ENCODE results near the gene UBE2F. TPM values are rescaled to one million over a fixed set of nuclear protein-coding genes. Genes with fewer than 3 reads are reported as not detected.

The UBE2F gene
- total RNA-seq = 58.2 TPM

- ATAC-seq = peak; percentile 89
These were observed at the start of gene UBE2F for GRCh38 chr2:237966565-237967462. Gene UBE2F, plus strand, starts transcription at chr2:237967014. Its CDS starts 6,094 bp downstream, at chr2:237973108.

GRCh38 chr2:237917696-237918374 is 49.0 kb upstream of the UBE2F start:
- no peak for ATAC-seq

GRCh38 chr2:237919593-237919992 is 47.2 kb upstream of the UBE2F start:
- ATAC-seq = no peak

DNA sequence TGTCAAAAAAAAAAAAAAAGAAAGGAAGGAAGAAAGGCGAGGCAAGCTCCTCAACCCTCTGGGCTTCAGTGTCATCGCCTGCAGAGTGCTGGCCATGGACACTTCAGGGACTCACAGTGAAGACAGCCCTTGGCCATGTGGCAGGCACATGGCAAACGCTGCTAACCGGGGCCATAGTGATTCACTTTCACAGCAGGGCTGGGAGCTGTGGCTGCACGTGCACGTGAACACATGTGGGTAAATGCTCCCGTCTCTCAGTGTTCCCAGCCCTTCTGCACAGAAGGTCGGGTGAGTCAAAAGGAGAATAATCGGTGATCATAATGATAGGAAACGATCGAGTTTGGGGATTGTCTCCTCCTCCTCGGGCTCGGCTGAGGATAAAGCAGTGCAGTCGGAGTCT is 46.1 kb upstream of the UBE2F start:
- no peak for ATAC-seq

DNA sequence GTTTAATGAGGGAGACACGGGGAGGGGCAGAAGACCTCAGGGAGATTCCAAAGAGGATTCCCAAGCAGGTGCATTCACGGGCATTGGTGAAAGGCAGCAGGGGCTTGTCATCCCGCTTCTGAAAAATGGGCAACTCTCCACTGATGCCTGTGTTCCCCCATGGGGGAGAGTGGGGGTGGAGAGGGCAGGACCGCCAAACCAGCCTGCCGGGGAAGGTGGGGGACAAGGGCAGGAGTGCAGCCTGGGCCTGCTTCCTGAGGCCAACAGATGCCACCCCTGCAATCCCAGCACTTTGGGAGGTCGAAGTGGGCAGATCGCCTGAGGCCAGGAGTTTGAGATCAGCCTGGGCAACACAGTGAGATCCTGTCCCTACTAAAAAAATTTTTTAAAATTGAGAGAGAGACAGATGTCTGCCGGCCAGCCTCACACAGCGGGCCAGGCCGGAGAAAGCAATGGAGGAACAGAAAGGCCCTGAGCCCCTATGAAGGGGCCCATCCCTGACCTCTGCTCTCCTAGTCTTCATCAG is 44.8 kb upstream of the UBE2F start:
- ATAC-seq = no peak

DNA sequence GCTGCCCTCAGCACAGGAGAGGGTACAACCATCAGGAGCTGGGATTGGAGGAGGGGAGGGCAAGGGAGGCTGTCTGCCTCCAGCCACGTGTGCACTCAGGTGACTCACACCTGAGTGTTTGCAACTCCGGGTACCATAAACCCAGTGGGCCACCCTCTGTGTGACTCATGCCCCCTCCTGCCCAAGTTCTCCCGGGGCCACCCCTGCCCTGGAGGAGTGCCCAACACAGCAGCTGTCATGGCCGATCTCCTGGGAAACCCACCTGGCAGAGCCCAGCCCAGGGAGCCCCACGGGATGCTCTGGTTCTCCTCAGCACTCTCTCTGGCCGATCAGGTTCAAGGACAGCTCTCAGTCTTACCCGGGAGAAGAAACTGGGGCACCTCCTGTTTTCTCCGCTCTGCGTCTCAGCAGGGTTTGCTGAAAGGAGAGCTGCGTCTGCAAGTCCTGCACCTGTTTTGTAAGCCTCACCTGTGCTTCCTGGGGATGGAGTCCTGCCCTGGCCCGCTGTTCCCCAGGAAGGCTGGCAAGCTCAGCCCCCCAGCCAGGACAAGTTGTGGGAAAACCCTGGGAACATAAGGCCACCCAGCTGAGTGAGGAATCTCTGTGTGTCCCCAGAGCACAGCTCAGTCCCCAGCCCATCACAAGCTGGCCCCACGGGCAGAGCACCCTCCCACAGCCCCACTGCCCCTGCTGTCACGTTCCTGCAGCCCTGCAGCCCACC is 44.0 kb upstream of the UBE2F start:
- peak; percentile 70 for ATAC-seq

DNA sequence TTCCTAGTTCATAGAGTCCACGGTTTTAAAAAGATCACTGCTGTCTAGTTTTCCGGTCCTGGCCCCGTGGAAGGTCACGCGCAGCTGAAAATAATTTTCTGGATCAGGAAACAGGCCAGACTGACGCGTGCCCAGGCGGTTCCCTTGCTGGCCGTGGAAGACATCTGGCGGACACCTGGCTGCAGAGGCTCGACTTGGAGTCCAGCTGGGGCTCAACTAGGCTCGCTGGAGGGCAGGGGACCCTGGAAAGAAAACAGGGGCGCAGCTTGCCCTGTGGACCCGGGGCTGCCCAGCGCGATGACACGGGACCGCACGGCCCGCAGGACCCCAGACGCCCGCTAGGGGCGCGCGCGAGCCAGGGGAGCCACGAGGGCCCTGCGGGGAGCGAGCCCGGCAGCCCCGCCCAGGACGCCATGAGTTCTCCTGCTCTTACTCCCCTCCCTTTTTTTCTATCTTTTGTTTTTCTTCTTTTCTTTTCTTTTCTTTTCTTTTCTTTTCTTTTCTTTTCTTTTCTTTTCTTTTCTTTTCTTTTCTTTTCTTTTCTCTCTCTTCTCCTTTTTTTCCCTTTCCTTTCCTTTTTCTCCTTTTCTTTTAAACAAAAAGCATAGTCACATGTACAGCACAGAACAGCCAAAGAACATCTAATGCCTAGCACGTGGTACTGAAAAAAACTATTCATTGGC is 43.2 kb upstream of the UBE2F start:
- ATAC-seq = peak; percentile 94

DNA sequence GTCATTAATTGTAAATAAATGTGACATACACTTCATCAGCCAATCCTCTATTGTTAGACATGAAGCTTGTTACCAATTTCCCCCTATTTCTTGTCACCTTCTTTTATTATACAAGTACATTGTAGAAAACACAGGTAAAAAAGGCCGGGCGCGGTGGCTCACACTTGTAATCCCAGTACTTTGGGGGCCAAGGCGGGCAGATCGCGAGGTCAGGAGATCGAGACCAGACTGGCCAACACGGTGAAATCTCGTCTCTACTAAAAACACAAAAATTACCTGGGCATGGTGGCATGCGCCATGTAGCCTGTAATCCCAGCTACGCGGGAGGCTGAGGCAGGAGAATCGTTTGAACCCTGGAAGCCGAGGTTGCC is 42.7 kb upstream of the UBE2F start:
- no peak for ATAC-seq

DNA sequence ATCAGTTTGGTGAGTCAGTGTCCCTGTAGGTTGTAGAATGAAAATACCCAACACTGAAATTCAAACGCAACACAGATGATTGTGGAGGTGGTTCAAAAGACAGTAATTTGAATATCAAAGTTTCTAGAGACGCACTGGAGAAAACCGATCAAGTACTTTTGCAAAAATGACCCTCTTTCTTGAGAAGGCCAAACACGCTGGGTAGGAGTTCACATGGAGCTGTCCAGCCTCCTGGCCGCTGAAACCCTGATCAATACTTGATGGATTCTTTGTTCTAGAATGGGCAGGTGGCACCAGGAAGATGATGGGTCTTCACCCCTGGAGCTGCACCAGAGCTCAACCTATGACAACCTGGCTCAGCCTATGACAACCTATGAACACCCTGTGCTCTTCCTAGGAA is 39.7 kb upstream of the UBE2F start:
- ATAC-seq = no peak

- no peak for ATAC-seq
These were observed 38.8 kb upstream of the UBE2F start for GRCh38 chr2:237927986-237928385.

DNA sequence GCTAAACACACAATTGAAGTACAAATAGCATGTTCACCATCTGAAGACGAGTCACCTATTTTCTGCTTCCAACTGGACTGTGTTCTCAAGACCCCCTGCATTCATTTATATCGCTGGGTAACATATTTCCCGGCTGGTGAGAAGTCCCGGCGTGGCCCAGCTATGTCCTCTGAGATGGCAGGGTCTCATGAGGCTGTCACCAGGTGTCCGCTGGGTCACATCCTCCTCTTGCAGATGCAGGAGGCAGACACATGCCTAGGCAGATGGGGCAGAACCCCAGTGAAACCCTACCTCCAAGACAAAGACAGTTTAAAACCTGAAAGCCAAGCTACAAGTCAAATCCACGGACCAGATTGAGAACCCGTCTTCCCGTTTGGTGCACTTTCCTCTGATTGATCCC is 36.8 kb upstream of the UBE2F start:
- ATAC-seq = no peak

- no peak for ATAC-seq
These were observed 35.6 kb upstream of the UBE2F start for GRCh38 chr2:237931205-237931721.

- ATAC-seq = no peak
These were observed 34.1 kb upstream of the UBE2F start for GRCh38 chr2:237932731-237933131.

- no peak for ATAC-seq
These were observed 32.6 kb upstream of the UBE2F start for GRCh38 chr2:237934186-237934585.

- peak; percentile 93 for ATAC-seq
These were observed 30.9 kb upstream of the UBE2F start for GRCh38 chr2:237935740-237936452.

GRCh38 chr2:237939251-237939650 is 27.6 kb upstream of the UBE2F start:
- no peak for ATAC-seq

DNA sequence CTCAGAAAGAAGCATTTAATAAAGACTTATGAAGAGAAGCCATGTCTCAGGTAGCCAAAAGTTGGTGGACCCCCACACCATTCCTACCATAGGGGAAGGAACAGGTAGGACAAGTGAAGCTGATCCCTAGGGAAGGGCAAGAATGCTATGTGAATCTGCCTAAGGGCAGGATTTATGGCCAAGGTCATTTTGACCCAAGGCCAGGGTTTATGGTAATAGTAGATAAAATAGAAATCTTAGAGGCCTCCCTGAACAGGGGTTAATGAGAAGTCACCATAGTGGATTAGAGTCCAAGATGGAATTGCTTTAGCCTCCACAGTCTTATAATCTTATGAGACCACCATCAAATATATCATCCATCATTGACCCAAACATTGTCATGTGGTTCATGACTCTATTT is 26.0 kb upstream of the UBE2F start:
- ATAC-seq = no peak

DNA sequence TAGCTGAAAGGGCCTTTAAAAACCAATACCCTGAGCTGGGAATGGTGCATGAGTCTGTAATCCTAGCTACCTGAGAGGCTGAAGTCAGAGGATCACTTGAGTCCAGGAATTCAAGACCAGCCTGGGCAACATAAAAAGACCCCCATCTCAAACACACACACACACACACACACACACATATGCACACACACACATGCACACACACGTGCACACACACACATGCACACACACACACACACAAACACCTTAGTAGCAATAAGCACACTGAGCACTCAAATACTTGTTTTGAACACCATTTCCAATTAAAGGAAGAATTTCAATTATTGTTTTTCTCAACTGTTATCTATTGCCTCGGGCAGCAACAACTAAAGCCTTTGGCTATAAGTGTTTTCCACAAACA is 25.6 kb upstream of the UBE2F start:
- no peak for ATAC-seq

DNA sequence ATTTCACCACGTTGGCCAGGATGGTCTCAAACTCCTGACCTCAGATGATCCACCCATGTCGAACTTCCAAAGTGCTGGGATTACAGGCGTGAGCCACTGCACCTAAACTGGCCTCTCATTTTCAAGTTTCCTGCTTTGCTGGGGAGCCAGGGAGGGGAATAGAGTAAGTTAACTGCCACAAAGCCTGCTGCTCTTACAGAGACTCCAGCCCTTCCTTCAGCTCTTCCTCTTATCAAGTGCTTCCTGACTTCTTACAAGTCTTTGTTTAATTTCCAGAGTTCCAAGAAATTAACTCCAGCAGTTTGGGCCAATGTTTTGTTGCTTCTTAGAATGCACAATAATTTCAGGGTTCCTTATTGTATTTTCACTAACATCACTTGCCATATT is 24.3 kb upstream of the UBE2F start:
- no peak for ATAC-seq

DNA sequence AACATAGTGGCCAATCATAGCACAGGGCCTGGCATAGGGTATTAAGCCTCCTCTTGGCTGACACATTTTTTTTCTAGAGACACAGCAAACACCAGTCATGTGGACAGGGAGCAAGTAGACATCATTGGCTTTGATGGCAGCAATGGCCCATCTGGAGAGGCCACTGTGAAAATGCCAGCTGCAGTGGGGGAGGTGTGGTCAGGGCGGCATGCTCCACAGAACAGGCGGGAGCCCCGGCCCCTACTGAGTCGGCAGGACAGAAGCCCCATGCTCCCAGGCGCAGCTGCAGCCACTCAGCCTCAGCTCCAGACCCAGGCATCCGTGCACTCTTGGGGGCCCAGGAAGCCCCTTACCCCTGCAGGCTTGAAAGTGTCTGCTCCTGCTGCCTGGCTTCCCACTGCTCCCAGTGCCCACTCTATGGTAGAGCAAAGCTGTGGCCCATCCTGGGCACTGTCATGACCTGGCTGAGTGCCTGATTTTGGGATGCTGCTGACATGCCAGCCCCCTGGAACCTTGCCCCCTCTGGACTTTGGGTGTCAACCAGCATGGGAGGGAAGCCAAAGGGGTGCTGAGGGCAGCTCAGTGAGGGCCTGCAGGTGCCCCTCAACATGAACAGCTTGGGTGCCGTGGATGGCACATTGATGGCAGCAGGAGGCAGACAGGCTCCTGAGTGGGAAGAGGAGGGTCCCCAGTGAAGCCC is 23.3 kb upstream of the UBE2F start:
- ATAC-seq = no peak

DNA sequence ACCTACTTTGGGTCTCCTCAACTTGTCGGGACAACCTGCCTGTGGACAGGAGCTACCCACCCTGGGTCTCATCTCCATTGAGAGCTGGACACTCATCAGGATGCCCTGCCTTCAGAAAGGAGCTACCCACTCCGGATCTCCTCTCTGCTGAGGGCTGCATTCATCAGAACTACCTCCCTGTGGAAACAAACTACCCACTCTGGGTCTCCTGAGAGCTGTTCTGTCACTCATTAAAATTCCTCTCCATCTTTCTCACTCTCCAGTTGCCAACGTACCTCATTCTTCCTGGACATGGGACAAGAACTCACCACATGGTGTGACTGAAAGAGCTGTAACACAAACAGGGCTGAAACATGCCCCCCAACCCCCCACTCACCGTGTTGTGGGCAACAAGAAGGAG is 22.5 kb upstream of the UBE2F start:
- ATAC-seq = no peak
